ENCODE data around the gene FABP6.
"Not testable (repeated sequence)": the region's sequence is repeated elsewhere in the genome, so short reads cannot be mapped to it uniquely, and the experiment has no call there.

FABP6 gene

GRCh38 chr5:160233215-160233614 is 3.9 kb downstream of the FABP6 start:
- in situ Hi-C loops (cut with MboI; ENCODE audit: low pct_unique_long_range_greater_than_20kb, low sequenced_read_pairs, unreplicated experiment), result no loop called here

GRCh38 chr5:160235731-160236130 is 6.4 kb downstream of the FABP6 start:
- in situ Hi-C loops (cut with MboI; ENCODE audit: low pct_unique_long_range_greater_than_20kb, low sequenced_read_pairs, unreplicated experiment), result no loop called here
- no peak for TF ChIP-seq CTCF (IDR thresholded peaks at IDR 0.05; ENCODE audit: extremely low read depth, insufficient read depth, missing control alignments)
- no peak for DNase-seq (ENCODE audit: low spot score)

More at GRCh38 chr5:160233215-160233614, 3.9 kb downstream of the FABP6 start:
- TF ChIP-seq CTCF (IDR thresholded peaks at IDR 0.05; ENCODE audit: extremely low read depth, insufficient read depth, missing control alignments), result no peak
- no peak for DNase-seq (ENCODE audit: low spot score)

- in situ Hi-C loops (cut with MboI; ENCODE audit: low pct_unique_long_range_greater_than_20kb, low sequenced_read_pairs, unreplicated experiment), result no loop called here
- DNase-seq (ENCODE audit: low spot score), result no peak
- TF ChIP-seq CTCF (IDR thresholded peaks at IDR 0.05; ENCODE audit: extremely low read depth, insufficient read depth, missing control alignments), result no peak
Observed at GRCh38 chr5:160237571-160238093, 8.3 kb downstream of the FABP6 start.

GRCh38 chr5:160240350-160240749 is 11.0 kb downstream of the FABP6 start:
- in situ Hi-C loops (cut with MboI; ENCODE audit: low pct_unique_long_range_greater_than_20kb, low sequenced_read_pairs, unreplicated experiment), result no loop called here
- DNase-seq (ENCODE audit: low spot score), result no peak
- TF ChIP-seq CTCF (IDR thresholded peaks at IDR 0.05; ENCODE audit: extremely low read depth, insufficient read depth, missing control alignments), result no peak

GRCh38 chr5:160242145-160242544 is 12.8 kb downstream of the FABP6 start:
- in situ Hi-C loops (cut with MboI; ENCODE audit: low pct_unique_long_range_greater_than_20kb, low sequenced_read_pairs, unreplicated experiment), result no loop called here
- DNase-seq (ENCODE audit: low spot score), result no peak
- no peak for TF ChIP-seq CTCF (IDR thresholded peaks at IDR 0.05; ENCODE audit: extremely low read depth, insufficient read depth, missing control alignments)

- DNase-seq (ENCODE audit: low spot score), result no peak
- in situ Hi-C loops (cut with MboI; ENCODE audit: low pct_unique_long_range_greater_than_20kb, low sequenced_read_pairs, unreplicated experiment), result no loop called here
Observed at GRCh38 chr5:160245506-160246086, 16.3 kb downstream of the FABP6 start.

GRCh38 chr5:160249570-160249969 is 20.3 kb downstream of the FABP6 start:
- DNase-seq (ENCODE audit: low spot score); in situ Hi-C loops (cut with MboI; ENCODE audit: low pct_unique_long_range_greater_than_20kb, low sequenced_read_pairs, unreplicated experiment): not testable (repeated sequence)

More at GRCh38 chr5:160245506-160246086, 16.3 kb downstream of the FABP6 start:
- no peak for TF ChIP-seq CTCF (IDR thresholded peaks at IDR 0.05; ENCODE audit: extremely low read depth, insufficient read depth, missing control alignments)
